Panc1 (cell line): ENCODE data around the gene CPPED1.

Experiments
- CTCF ChIP-seq: fragments of 450-650 bp; IDR thresholded peaks from 2 replicates; pipeline ENCODE4 v1.5.1; 2017; ENCODE audit warnings: mild to moderate bottlenecking
- POLR2AphosphoS5 ChIP-seq: IDR thresholded peaks from 2 replicates; pipeline ENCODE4 v1.6.1; 2012; ENCODE audit warnings: mild to moderate bottlenecking, low read depth, low read length, moderate library complexity
- SIN3A ChIP-seq: IDR thresholded peaks from 2 replicates; pipeline ENCODE4 v1.6.1; 2012; ENCODE audit warnings: low read depth, mild to moderate bottlenecking, low read length, moderate library complexity, borderline replicate concordance; ENCODE audit not compliant: insufficient read depth
- TCF7L2 ChIP-seq: IDR thresholded peaks from 2 replicates; pipeline ENCODE4 v1.6.1; 2011; ENCODE audit warnings: mild to moderate bottlenecking, low read depth, low read length, inconsistent platforms

- TF ChIP-seq POLR2AphosphoS5 = no peak
- no peak for TF ChIP-seq CTCF
- no peak for TF ChIP-seq SIN3A
- TF ChIP-seq TCF7L2 = no peak
Measured at GRCh38 chr16:12677502-12677901, 126.2 kb downstream of the CPPED1 start.
